Naive thymus-derived CD8-positive, alpha-beta T cell (primary cell): Measurements from ENCODE around the gene GRID1. TPM values are rescaled to one million over a fixed set of nuclear protein-coding genes. Genes with fewer than 3 reads are reported as not detected.
A peak's percentile ranks its signal among the peaks of the same experiment; 100 is the strongest.

ENCODE experiments used
- ATAC-seq, 2 donors: fragments of 150-1000 bp; cut with Tn5 transposase in 1 of 2; sonication (Bioruptor Pico), chemical (Tn5 transposase) in 1 of 2; 1 replicate in 1 of 2; 2 replicates in 1 of 2; pipeline ENCODE4 v1.10.0; 2021; ENCODE audit warnings: mild to moderate bottlenecking in 2 of 2, moderate library complexity in 2 of 2
- POLR2A ChIA-PET: fragments of 350-600 bp; sonication (Branson Sonifier 250); formaldehyde crosslinking; loops from one replicate; lab custom pipeline; 2021; ENCODE audit warnings: antibody characterized with exemption; lab: Charles Lee
- DNase-seq, 10 donors: peaks; one replicate each; pipeline versions ENCODE4 v3.0.0 to v3.0.0-alpha.2; 2020 to 2022
- H3K27ac Mint-ChIP-seq, 10 donors: one replicate each; pipeline ENCODE4 v1.8.0; 2020 to 2022; ENCODE audit warnings: mild to moderate bottlenecking in 10 of 10, mixed read lengths in 10 of 10, moderate library complexity in 4 of 10, inconsistent platforms in 1 of 10
- H3K27me3 Mint-ChIP-seq, 5 donors: one replicate each; pipeline ENCODE4 v1.8.0; 2021 to 2022; ENCODE audit warnings: mixed read lengths in 5 of 5
- H3K36me3 Mint-ChIP-seq, 3 donors: one replicate each; pipeline ENCODE4 v1.8.0; 2020 to 2022; ENCODE audit warnings: mixed read lengths in 3 of 3, mild to moderate bottlenecking in 2 of 3, inconsistent platforms in 1 of 3
- H3K4me1 Mint-ChIP-seq, 4 donors: one replicate each; pipeline ENCODE4 v1.8.0; 2021 to 2022; ENCODE audit warnings: mixed read lengths in 4 of 4
- H3K4me3 Mint-ChIP-seq, 10 donors: one replicate each; pipeline ENCODE4 v1.8.0; 2020 to 2022; ENCODE audit warnings: mild to moderate bottlenecking in 10 of 10, mixed read lengths in 10 of 10, moderate library complexity in 6 of 10, inconsistent platforms in 1 of 10
- H3K9me3 Mint-ChIP-seq, 9 donors: one replicate each; pipeline ENCODE4 v1.8.0; 2020 to 2022; ENCODE audit warnings: mixed read lengths in 9 of 9, mild to moderate bottlenecking in 3 of 9, inconsistent platforms in 1 of 9, moderate library complexity in 1 of 9
- polyA plus RNA-seq, 3 donors: library from polyadenylated mRNA; unstranded; fragments of 300-500 nt; fragmentation: Illumina TruSeq; gene quantifications; one replicate each; pipeline ENCODE4 v1.2.3, GENCODE V29; 2021
- total RNA-seq, 8 experiments: library from RNA in 2 of 8; stranded (reverse) in 2 of 8; gene quantifications; one replicate each; pipeline ENCODE4 v1.2.3 and lab custom pipeline; 2021 to 2026

The GRID1 gene
- total and polyA plus RNA-seq, 5 experiments from 2014 or later: not detected

DNA sequence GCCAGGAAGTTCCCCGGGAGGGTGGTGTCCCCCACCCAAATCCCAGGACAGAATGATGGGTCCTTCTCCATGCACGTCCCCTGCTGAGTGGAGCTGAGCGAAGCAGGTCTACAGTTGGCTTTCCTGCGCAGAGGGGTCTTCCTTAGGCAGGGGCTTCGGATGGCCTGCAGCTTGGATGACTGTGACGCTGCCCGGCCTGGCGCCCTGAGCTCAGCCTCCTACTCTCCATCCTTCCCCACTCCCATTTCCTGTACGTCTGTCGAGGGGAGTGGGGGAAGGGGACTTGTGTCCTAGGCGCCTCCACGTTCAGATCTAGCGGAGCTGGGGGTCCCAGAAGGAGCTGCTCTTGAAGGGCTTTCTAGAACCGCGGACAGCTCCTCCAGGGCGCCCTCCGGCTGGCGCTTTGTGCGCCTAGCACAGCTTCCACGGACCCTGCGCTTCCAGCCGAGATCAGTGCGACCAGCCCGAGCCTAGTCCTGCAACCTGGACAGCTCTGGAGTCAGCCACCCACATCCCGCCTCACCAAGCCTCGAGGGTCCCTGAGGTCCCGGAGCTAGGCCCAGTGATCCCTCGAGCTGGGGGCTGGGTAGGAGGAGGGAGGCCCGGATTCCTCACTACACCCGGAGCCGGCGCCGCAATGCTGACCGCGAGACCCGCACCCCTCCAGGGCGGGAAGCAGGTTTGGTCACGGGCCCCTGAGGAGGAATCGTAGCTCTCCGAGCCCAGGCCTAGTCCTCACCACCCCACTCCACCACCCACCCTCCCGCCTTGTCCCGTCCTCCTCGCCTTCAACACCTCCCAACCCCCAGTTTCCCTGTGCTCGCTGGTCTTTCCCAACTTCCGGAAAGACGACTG, 1.9 kb downstream of the GRID1 start:
- H3K27ac Mint-ChIP-seq: no peak overlapping the region
- no peak for ATAC-seq
- peak overlapping the region; percentile 7 to 83 (median 76) for H3K4me3 Mint-ChIP-seq
- DNase-seq: peak in 1 of 10 donors; percentile 45
- POLR2A ChIA-PET: interaction anchor here (0.5 kb wide), 1 partner anchor 333 kb away, joined by 3 read pairs; no protein-coding TSS in a partner anchor
- peaks cover 9 to 29% (median 20%) of the 10 kb centered on the region in 4 donors for H3K4me1 Mint-ChIP-seq
- peaks cover 23 to 74% (median 52%) of the 10 kb centered on the region in 5 donors for H3K27me3 Mint-ChIP-seq
- peaks cover 0 to 2% (median 0%) of the 10 kb centered on the region in 9 donors for H3K9me3 Mint-ChIP-seq
- H3K36me3 Mint-ChIP-seq: peaks cover 0 to 4% (median 0%) of the 10 kb centered on the region in 3 donors

DNA sequence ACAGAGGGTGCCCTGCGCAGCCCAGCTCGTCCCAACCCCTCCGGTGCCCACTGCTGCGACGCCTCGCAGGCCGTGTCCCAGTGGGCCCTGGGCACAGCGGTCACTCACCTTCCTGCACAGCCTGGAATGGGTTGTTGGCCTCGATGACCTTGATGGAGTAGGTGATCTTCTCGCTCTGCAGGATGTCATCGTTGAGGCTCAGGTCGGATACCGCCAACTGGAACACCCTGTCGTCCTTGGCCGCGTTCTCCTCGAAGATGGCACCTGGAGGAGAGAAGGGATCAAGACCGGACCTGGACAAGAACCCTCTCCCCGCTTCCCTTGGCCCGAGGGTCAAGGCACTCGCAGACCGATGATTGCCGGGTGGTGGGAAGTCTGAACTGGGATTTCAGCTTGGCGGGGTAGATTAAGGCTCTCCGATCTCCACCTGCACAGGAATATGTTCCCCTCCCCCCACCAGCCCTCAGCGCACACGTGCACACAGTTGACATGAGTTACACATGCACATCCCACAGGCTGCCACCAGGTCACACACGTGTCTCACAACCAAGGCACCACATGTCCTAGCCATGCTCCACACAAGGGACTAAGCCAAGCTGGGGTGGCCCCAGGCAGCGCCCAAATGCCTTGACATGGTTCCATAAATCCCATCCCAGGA, 2.6 kb downstream of the GRID1 start:
- H3K4me3 Mint-ChIP-seq: peak overlapping the region in 5 of 10 donors; percentile 45 to 65 (median 62)
- H3K27ac Mint-ChIP-seq: peak overlapping the region in 1 of 10 donors; percentile 81
- peaks cover 23 to 66% (median 47%) of the 10 kb centered on the region in 5 donors for H3K27me3 Mint-ChIP-seq
- H3K4me1 Mint-ChIP-seq: peaks cover 9 to 29% (median 20%) of the 10 kb centered on the region in 4 donors
- H3K9me3 Mint-ChIP-seq: peaks cover 0 to 2% (median 0%) of the 10 kb centered on the region in 9 donors
- POLR2A ChIA-PET: interaction anchor here (0.5 kb wide), 1 partner anchor 333 kb away, joined by 3 read pairs; no protein-coding TSS in a partner anchor
- H3K36me3 Mint-ChIP-seq: peaks cover 0 to 4% (median 0%) of the 10 kb centered on the region in 3 donors
- DNase-seq: peak in 1 of 10 donors; percentile 54
- ATAC-seq: peak in 1 of 2 donors; percentile 52

DNA sequence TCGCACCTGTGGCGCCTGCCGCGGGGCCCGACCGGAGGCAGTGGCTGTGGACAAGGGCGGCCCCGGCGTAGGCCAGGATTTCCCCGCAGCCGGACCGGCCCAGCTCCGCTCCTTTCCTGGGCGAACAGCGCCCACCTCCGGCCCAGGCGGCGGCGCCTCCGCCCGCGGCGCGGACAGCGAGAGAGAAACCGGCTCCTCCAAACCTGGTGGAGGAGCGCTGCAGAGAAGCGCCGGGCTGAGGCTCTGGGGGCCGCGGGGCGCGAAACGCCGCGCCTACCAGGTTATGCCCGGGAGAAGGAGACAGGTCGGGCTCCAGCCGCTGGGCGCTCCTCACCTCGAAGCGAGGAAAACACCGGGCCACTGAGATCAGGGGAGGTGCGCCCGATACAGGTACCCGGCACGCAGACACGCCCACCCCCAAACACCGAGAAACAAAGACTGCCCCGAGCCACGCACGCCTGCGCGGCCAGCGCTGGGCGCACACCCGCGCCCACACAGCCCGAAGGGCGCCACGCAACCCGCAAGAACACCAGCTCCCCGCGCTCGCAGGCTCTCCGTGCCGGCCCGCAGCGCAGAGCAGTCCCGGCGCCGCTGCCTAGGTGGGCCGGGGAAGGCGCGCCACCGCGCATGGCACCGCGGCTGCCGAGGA, 3.3 kb downstream of the GRID1 start:
- Mint-ChIP-seq H3K9me3 (peaks cover 0 to 2% (median 0%) of the 10 kb centered on the region in 9 donors), H3K27me3 (peaks cover 18 to 60% (median 40%) of the 10 kb centered on the region in 5 donors), H3K4me1 (peaks cover 9 to 29% (median 20%) of the 10 kb centered on the region in 4 donors), H3K36me3 (peaks cover 0 to 4% (median 0%) of the 10 kb centered on the region in 3 donors), H3K4me3 (peak overlapping the region in 3 of 10 donors; percentile 14 to 33 (median 31)), H3K27ac (no peak overlapping the region)
- DNase-seq (peak in 1 of 10 donors; percentile 45), ATAC-seq (no peak)
- POLR2A ChIA-PET: no interaction called here

DNA sequence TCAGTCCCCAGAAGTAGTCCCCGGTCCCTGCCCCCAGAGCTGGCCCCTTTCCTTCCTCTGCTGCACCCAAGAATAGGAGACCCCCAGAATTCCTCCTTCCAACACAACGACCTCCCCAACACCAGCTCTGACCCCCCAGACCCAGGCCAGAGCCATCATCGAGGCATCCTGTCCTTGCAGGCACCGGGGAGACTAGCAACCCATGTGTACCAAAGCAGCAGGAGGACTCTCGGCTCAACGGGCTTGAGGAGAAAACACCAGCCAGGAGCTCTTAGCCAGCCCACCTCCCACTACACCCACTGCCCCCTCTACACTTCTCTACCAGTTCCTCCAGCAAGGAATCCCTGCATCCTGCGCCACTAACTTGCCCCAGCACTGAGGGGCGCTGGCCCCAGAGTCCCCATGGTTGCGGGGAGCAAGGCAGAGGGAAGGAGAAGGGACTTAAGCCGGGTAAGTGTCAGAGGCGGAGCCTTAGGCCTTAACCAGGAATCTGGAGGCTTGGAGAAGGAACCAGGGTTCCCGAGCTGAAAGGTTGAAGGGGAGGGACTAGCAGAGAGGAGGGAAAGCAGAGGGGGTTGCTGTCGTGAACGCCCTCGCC, 3.9 kb downstream of the GRID1 start:
- no peaks in the 10 kb centered on the region for H3K9me3 Mint-ChIP-seq
- POLR2A ChIA-PET: no interaction called here
- no peak overlapping the region for H3K27ac Mint-ChIP-seq
- H3K4me3 Mint-ChIP-seq: peak overlapping the region in 7 of 10 donors; percentile 2 to 57 (median 29)
- peaks cover 4 to 25% (median 18%) of the 10 kb centered on the region in 4 donors for H3K4me1 Mint-ChIP-seq
- H3K36me3 Mint-ChIP-seq: peaks cover 0 to 4% (median 0%) of the 10 kb centered on the region in 3 donors
- peak in 1 of 10 donors; percentile 54 for DNase-seq
- peaks cover 14 to 54% (median 34%) of the 10 kb centered on the region in 5 donors for H3K27me3 Mint-ChIP-seq
- no peak for ATAC-seq

DNA sequence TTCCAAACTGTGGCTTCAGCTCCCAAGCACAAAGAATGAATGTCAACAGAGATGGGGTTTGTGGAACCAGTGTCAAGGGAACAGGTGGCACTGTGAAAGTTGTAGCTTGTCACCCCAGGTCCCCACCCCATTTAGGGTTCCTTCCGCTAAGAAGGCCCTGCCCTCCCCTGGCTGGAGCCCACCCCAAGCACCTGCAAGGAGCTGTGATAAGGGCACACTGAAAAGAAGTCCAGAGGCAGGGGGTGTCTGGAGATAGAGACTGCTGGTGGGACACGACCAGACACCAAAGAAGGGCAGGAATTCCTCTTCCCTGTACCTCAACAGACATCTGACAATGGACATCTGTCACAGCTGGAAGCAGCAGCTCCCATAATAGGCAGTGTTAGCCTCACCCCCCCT, 4.5 kb downstream of the GRID1 start:
- Mint-ChIP-seq H3K9me3 (no peaks in the 10 kb centered on the region), H3K4me1 (peaks cover 4 to 25% (median 17%) of the 10 kb centered on the region in 4 donors), H3K36me3 (peaks cover 0 to 4% (median 0%) of the 10 kb centered on the region in 3 donors), H3K27me3 (peaks cover 14 to 50% (median 34%) of the 10 kb centered on the region in 5 donors), H3K27ac (no peak overlapping the region), H3K4me3 (no peak overlapping the region)
- no peak for ATAC-seq
- DNase-seq: peak in 1 of 10 donors; percentile 36
- POLR2A ChIA-PET: no interaction called here

DNA sequence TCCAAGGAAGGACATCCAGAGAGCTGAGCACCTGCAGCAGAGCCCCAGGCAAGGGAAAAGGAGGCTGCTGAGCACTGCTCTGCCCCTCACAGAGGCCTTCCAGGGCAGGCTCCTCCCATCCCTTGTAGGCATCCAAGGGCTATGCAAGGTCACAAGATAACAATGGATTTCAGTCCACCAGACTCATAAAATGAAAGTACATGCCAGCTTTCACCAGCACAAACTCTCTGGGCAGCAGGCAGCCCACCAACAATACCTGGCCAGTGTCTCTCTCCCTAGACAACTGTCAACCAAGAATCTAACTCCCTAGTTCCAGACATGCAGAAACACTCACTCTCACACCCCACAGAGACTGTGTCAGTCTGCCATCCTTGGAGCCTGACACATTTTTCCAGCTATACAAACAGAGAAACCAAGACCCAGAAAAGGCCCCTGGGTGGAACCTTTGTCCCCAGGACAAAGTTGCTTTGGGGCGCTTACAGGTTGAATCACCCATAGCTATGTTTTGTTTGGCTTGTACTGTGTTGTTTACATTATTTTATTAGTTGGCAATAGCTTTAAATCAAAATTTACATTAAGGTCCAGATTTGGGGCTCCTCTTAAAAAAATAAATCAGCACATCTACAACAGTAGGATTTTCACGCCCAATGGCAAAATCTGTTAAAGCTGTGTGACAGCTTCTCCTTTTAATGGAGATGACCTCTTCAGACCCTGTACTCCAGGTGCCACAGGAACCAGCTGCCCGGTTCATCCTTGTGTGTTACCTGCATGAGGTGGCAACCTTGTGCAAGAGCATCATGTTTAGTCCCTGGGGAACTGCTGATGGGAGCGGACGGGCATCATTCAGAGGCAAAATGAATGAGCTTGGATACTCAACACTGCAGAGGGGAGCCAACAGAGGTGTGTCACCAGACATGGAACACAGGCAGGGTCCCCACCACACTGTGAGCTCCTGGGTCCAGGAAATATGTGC, 5.2 kb downstream of the GRID1 start:
- DNase-seq (peak in 1 of 10 donors; percentile 23), ATAC-seq (no peak)
- peaks cover 0 to 4% (median 0%) of the 10 kb centered on the region in 3 donors for H3K36me3 Mint-ChIP-seq
- no peak overlapping the region for H3K4me3 Mint-ChIP-seq
- peaks cover 4 to 28% (median 17%) of the 10 kb centered on the region in 4 donors for H3K4me1 Mint-ChIP-seq
- H3K27ac Mint-ChIP-seq: no peak overlapping the region
- H3K27me3 Mint-ChIP-seq: peaks cover 16 to 53% (median 34%) of the 10 kb centered on the region in 5 donors
- POLR2A ChIA-PET: no interaction called here
- no peaks in the 10 kb centered on the region for H3K9me3 Mint-ChIP-seq

DNA sequence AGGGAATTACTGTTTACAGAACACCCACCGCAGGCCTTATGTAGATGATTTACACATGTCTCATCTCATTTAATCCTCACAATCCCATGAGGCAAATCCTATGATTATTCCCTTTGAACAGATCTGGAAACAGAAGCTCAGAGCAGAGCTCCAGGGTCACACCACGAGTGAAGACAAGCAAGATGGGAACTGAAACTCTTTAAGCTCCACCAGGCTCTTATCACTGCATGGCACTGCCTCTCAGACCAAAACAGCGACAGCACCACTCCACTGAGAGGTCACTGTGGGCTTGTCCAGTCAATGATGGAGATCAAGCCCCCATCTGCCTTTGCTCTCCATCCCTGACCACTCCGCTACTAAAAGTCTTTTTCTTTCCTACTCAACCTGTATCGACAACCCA, 5.9 kb downstream of the GRID1 start:
- no peak overlapping the region for H3K27ac Mint-ChIP-seq
- H3K27me3 Mint-ChIP-seq: peaks cover 16 to 57% (median 33%) of the 10 kb centered on the region in 5 donors
- DNase-seq (no peak), ATAC-seq (no peak)
- POLR2A ChIA-PET: no interaction called here
- peaks cover 0 to 3% (median 0%) of the 10 kb centered on the region in 3 donors for H3K36me3 Mint-ChIP-seq
- H3K4me3 Mint-ChIP-seq: no peak overlapping the region
- H3K4me1 Mint-ChIP-seq: peaks cover 4 to 34% (median 15%) of the 10 kb centered on the region in 4 donors
- no peaks in the 10 kb centered on the region for H3K9me3 Mint-ChIP-seq

DNA sequence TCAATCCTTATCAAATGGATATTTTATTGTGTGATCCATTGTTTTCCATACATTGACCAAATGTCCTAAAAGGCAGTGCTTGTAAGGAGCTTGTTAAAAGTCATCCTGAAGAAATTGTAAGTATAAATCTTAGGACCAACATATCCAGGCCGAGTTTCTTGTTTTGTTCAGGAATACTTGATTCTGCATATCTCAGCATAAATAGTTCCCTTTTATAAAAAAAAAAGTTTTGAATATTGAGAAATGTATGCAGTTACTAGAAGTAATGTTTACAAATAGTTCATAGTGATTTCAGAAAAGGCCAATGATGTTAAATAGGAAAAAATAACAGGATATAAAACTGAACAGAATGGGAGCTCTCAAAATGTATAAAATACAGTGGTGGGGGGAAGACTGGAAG, 6.6 kb downstream of the GRID1 start:
- Mint-ChIP-seq H3K4me3 (no peak overlapping the region), H3K9me3 (no peaks in the 10 kb centered on the region), H3K27me3 (peaks cover 12 to 57% (median 28%) of the 10 kb centered on the region in 5 donors), H3K36me3 (no peaks in the 10 kb centered on the region), H3K4me1 (peaks cover 0 to 35% (median 10%) of the 10 kb centered on the region in 4 donors), H3K27ac (no peak overlapping the region)
- POLR2A ChIA-PET: no interaction called here
- DNase-seq (no peak), ATAC-seq (no peak)

DNA sequence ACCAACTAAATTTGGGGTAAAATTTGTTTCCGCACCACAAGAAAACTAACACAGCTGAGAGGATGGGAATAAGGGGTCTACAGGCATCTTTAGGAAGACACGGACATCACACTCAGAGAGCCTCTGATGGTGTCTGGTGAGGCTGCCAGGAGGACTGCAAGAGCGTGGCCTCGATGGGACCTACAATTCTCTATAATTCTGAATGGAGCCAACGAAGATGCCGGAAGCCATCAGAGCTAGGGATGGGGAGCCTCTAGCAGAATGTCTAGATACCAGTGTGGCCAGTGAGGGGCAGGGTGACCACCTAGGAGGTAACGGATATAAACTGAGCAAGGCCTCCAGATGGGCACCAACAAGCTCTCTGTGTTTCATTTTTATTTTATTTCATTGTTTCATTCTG, 7.5 kb downstream of the GRID1 start:
- POLR2A ChIA-PET: no interaction called here
- DNase-seq: peak in 1 of 10 donors; percentile 4
- H3K4me1 Mint-ChIP-seq: peaks cover 0 to 35% (median 4%) of the 10 kb centered on the region in 4 donors

DNA sequence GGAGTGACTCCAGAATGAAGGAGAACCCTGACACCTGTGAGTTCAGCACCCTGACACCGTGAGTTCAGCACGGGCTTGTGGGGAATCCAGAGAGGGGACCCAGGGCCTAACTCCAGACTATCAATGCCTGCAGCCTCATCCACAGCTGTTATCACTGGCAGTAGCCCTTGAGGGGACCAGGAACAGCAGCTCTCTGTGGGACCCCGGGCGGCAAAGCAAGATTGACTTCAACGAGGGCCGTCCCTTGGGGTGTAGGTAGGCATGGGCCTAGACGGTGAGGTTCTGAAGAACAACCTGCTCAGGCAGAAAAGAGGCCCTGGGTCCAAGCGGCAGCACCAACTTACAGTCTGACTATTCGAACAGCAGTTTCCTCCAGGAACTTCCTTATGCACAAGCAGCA, 8.9 kb downstream of the GRID1 start:
- peaks cover 0 to 28% (median 0%) of the 10 kb centered on the region in 4 donors for H3K4me1 Mint-ChIP-seq
- no peaks in the 10 kb centered on the region for H3K36me3 Mint-ChIP-seq
- POLR2A ChIA-PET: no interaction called here
- ATAC-seq: no peak
- H3K27me3 Mint-ChIP-seq: peaks cover 7 to 49% (median 22%) of the 10 kb centered on the region in 5 donors
- DNase-seq: peak in 1 of 10 donors; percentile 50
- H3K9me3 Mint-ChIP-seq: peaks cover 0 to under 1% (median 0%) of the 10 kb centered on the region in 9 donors
- H3K4me3 Mint-ChIP-seq: no peak overlapping the region
- H3K27ac Mint-ChIP-seq: no peak overlapping the region

More for the DNA sequence above, 7.5 kb downstream of the GRID1 start:
- Mint-ChIP-seq H3K9me3 (no peaks in the 10 kb centered on the region), H3K27ac (no peak overlapping the region), H3K4me3 (no peak overlapping the region), H3K36me3 (no peaks in the 10 kb centered on the region), H3K27me3 (peaks cover 10 to 57% (median 27%) of the 10 kb centered on the region in 5 donors)
- ATAC-seq: no peak

DNA sequence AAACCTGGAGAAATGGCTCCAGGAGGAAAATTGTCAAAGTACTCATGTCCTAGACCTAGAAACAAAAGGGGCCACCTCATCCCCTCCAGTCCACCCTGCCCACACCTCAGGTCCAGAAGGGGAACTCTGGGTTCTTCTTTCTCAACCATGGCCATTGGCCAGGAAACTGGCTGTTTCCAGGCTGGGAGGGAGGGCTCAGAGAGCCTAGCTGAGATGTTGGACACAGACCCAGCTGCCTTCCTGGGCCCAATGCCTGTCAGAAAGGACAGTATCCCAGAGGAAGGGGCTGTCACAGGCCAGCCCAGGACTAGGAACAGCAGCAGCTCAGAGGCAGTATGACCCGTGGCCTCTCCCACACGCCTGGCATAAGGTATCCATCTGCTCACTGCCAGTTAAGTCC, 9.6 kb downstream of the GRID1 start:
- no peak for ATAC-seq
- POLR2A ChIA-PET: no interaction called here

More for the DNA sequence above, 9.6 kb downstream of the GRID1 start:
- peaks cover 4 to 43% (median 17%) of the 10 kb centered on the region in 5 donors for H3K27me3 Mint-ChIP-seq
- DNase-seq: peak in 1 of 10 donors; percentile 2
- peaks cover 0 to 7% (median 0%) of the 10 kb centered on the region in 9 donors for H3K9me3 Mint-ChIP-seq
- H3K4me1 Mint-ChIP-seq: peaks cover 0 to 27% (median 0%) of the 10 kb centered on the region in 4 donors
- H3K36me3 Mint-ChIP-seq: no peaks in the 10 kb centered on the region
- H3K27ac Mint-ChIP-seq: no peak overlapping the region
- H3K4me3 Mint-ChIP-seq: no peak overlapping the region
